HL-60/S4 treated with retinoic acid at 250 ng/mL for 4 days and 3 days (cell line): ENCODE data around the gene PCDHGA2.
"Not testable (repeated sequence)": the region's sequence is repeated elsewhere in the genome, so short reads cannot be mapped to it uniquely, and the experiment has no call there.

Experiments used
- in situ Hi-C: fragments of 300-500 bp; cut with MboI; formaldehyde crosslinking; loops from 2 replicates; pipeline ENCODE4 v1.7.0; 2022; ENCODE audit warnings: low sequenced_read_pairs

The PCDHGA2 gene

GRCh38 chr5:141382469-141383294 lies 44.1 kb downstream of the PCDHGA2 start, which contains the start of gene PCDHGA7:
Gene PCDHGA7, plus strand, starts transcription at chr5:141382742. Its CDS starts 158 bp downstream, at chr5:141382900.
- in situ Hi-C loops: no loop called here

GRCh38 chr5:141383345-141383744 lies 44.8 kb downstream of the PCDHGA2 start:
- in situ Hi-C loops: no loop called here

- in situ Hi-C loops: no loop called here
Measured at GRCh38 chr5:141384471-141385267, 46.1 kb downstream of the PCDHGA2 start.

- in situ Hi-C loops: not testable (repeated sequence)
Measured at GRCh38 chr5:141387557-141388311, 49.2 kb downstream of the PCDHGA2 start, which contains the start of gene PCDHGB4. Gene PCDHGB4, plus strand, starts transcription at chr5:141387698. Its CDS starts 187 bp downstream, at chr5:141387885.

- in situ Hi-C loops: no loop called here
Measured at GRCh38 chr5:141388661-141389060, 50.1 kb downstream of the PCDHGA2 start.

- in situ Hi-C loops: no loop called here
Measured at GRCh38 chr5:141389153-141390042, 50.8 kb downstream of the PCDHGA2 start.

- in situ Hi-C loops: no loop called here
Measured at GRCh38 chr5:141392429-141393198, 54.1 kb downstream of the PCDHGA2 start, which contains the start of gene PCDHGA8. Gene PCDHGA8, plus strand, starts transcription at chr5:141392633. Its CDS starts 181 bp downstream, at chr5:141392814.
